Left ventricle myocardium inferior (tissue), 1 donor: ENCODE data around the gene IL34. TPM values are rescaled to one million over a fixed set of nuclear protein-coding genes. Genes with fewer than 3 reads are reported as not detected.

Source experiments
- DNase-seq: peaks from one replicate; pipeline ENCODE4 v3.0.0-alpha.2; 2020
- H3K27ac ChIP-seq: fragments of 200-600 bp; replicated peaks from 2 replicates; pipeline ENCODE4 v1.8.0; 2021
- H3K27me3 ChIP-seq: fragments of 200-600 bp; 2 replicates; pipeline ENCODE4 v1.8.0; 2021; ENCODE audit warnings: low read depth
- H3K36me3 ChIP-seq: fragments of 200-600 bp; 2 replicates; pipeline ENCODE4 v1.8.0; 2021
- H3K4me1 ChIP-seq: fragments of 200-600 bp; 2 replicates; pipeline ENCODE4 v1.8.0; 2021
- H3K4me3 ChIP-seq: fragments of 200-600 bp; 2 replicates; pipeline ENCODE4 v1.8.0; 2021; ENCODE audit warnings: mild to moderate bottlenecking, moderate library complexity
- H3K9me3 ChIP-seq: fragments of 200-600 bp; replicated peaks from 2 replicates; pipeline ENCODE4 v1.8.0; 2021
- intact Hi-C: fragments of 100-400 bp; cut with micrococcal nuclease; formaldehyde crosslinking; loops from one replicate; pipeline ENCODE4 v1.11.0; 2022
- total RNA-seq: library from RNA; stranded (reverse); fragmentation: NEBNext Ultra II Directional; extraction: Animal tissue kit (Norgen Biotek cat#: 25700); gene quantifications from one replicate; pipeline ENCODE4 v1.2.1, GENCODE V29; 2021
- TF ChIP-seq, protein P1 (sequence below): fragments of 200-600 bp; IDR thresholded peaks from 2 replicates; pipeline ENCODE4 v1.8.0; 2021; ENCODE audit warnings: antibody characterized with exemption, mild to moderate bottlenecking, borderline replicate concordance
- donor health status: DM: no; HTN: yes; CAD: no; lungs with severe emphysema.

IL34 gene
- total RNA-seq, 1 donor from 2014 or later: 2.1 TPM

DNA sequence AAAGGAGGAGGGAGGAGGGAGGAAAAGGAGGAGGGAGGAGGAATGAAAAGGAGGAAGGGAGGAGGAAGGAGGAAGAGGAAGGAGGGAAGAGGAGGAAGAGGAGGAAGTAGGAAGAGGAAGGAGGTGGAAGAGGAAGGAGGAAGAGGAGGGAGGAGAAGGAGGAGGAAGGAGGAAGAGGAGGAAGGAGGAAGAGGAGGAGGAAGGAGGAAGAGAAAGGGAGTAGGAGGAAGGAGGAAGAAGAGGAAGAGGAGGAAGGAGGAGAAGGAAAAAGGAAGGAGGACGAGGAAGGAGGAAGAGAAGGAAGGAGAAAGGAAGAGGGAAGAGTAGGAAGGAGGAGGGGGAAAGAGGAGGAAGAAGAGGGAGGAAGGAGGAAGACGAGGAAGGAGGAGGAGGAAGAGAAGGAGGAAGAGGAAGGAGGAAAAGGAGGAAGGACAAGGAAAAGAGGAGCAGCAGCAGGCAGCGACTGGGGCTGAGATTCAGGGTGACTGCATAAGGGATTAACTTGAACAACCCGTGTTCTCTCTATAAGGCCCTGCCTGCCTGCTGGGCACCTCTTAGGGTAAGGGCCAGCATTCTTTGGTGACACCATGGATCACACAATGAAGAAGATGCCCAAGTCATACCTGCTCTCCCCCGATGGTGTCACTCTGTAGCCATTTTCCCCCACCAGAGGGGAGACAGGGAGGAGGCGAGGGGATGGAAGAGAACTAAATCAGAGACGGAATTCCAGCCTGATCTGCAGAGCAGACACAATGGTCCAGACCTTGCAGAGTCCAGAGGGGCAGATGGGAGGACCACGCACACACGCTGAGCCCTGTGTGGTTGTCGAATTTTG lies 1.4 kb upstream of the IL34 start:
- Histone ChIP-seq H3K9me3 (no peaks in the 10 kb centered on the region), H3K4me1 (peaks cover 9% of the 10 kb centered on the region), H3K27me3 (no peaks in the 10 kb centered on the region), H3K27ac (no peak overlapping the region), H3K4me3 (no peak overlapping the region), H3K36me3 (no peaks in the 10 kb centered on the region)
- TF ChIP-seq, protein P1, sequence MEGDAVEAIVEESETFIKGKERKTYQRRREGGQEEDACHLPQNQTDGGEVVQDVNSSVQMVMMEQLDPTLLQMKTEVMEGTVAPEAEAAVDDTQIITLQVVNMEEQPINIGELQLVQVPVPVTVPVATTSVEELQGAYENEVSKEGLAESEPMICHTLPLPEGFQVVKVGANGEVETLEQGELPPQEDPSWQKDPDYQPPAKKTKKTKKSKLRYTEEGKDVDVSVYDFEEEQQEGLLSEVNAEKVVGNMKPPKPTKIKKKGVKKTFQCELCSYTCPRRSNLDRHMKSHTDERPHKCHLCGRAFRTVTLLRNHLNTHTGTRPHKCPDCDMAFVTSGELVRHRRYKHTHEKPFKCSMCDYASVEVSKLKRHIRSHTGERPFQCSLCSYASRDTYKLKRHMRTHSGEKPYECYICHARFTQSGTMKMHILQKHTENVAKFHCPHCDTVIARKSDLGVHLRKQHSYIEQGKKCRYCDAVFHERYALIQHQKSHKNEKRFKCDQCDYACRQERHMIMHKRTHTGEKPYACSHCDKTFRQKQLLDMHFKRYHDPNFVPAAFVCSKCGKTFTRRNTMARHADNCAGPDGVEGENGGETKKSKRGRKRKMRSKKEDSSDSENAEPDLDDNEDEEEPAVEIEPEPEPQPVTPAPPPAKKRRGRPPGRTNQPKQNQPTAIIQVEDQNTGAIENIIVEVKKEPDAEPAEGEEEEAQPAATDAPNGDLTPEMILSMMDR: no peak
- intact Hi-C loops: no loop called here
- DNase-seq: no peak

GRCh38 chr16:70647441-70648359 lies 1.3 kb downstream of the IL34 start:
- DNase-seq: no peak
- H3K27ac ChIP-seq: no peak overlapping the region

GRCh38 chr16:70648606-70649005 lies 2.2 kb downstream of the IL34 start:
- Histone ChIP-seq H3K4me3 (no peak overlapping the region), H3K9me3 (no peaks in the 10 kb centered on the region), H3K36me3 (no peaks in the 10 kb centered on the region), H3K27ac (no peak overlapping the region), H3K4me1 (peaks cover 11% of the 10 kb centered on the region), H3K27me3 (no peaks in the 10 kb centered on the region)
- intact Hi-C loops: no loop called here
- DNase-seq: no peak
- TF ChIP-seq, protein P1: no peak

More at GRCh38 chr16:70647441-70648359, 1.3 kb downstream of the IL34 start:
- intact Hi-C loops: no loop called here
- H3K4me3 ChIP-seq: no peak overlapping the region
- H3K36me3 ChIP-seq: no peaks in the 10 kb centered on the region
- TF ChIP-seq, protein P1: no peak
- H3K9me3 ChIP-seq: no peaks in the 10 kb centered on the region
- no peaks in the 10 kb centered on the region for H3K27me3 ChIP-seq
- peaks cover 9% of the 10 kb centered on the region for H3K4me1 ChIP-seq

DNA sequence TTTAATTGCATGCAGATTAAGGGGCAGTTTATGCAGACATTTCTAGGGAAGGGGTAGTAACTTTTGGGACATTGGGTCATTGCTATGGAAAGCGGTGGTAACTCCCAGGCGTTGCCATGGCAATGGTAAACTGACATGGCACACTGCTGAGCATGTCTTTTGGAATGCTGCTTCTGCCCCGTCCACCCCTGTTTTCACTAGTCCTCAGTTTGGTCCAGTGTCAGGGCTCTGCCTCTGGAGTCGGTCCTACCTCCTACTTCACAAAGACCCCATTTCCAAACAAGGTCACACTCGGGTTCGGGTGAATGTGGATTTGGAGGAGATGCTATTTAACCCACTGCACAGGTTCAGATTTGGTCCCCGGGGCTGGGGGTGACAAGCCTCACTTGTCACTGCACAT lies 2.9 kb downstream of the IL34 start:
- Histone ChIP-seq H3K36me3 (no peaks in the 10 kb centered on the region), H3K4me3 (no peak overlapping the region), H3K27ac (no peak overlapping the region), H3K4me1 (peaks cover 18% of the 10 kb centered on the region), H3K27me3 (no peaks in the 10 kb centered on the region), H3K9me3 (no peaks in the 10 kb centered on the region)
- TF ChIP-seq, protein P1: no peak
- intact Hi-C loops: no loop called here
- DNase-seq: no peak

DNA sequence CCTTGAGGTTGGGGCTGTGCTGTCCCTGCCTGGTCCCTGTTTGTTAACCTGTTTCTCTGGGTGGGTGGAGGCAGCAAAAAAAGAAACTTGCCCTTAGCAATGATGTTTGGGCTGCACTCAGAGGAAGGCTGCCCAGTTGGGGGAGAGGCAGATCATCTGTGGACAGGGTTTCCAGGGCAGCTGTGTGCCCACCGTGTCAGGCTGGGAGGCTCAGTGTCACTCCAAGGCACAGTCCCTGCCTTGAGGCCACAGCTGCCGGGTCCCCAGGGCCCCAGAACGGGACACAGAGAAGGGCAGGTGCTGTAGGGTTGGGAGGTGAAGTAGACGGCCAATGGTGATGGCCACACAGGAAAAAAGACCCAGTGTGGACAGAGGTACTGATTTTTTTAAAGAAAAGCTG lies 3.9 kb downstream of the IL34 start:
- H3K36me3 ChIP-seq: no peaks in the 10 kb centered on the region
- DNase-seq: no peak
- H3K27ac ChIP-seq: no peak overlapping the region
- no peak overlapping the region for H3K4me3 ChIP-seq
- no peaks in the 10 kb centered on the region for H3K27me3 ChIP-seq
- TF ChIP-seq, protein P1: no peak
- intact Hi-C loops: loop anchor here (5.0 kb wide), 1 partner anchor 123 kb away; no protein-coding TSS in a partner anchor
- no peaks in the 10 kb centered on the region for H3K9me3 ChIP-seq
- peaks cover 19% of the 10 kb centered on the region for H3K4me1 ChIP-seq
